GM21447 (cell line): ENCODE results near the gene KIAA0825.

ENCODE experiments used
- ATAC-seq: cut with Tn5 transposase; IDR thresholded peaks from one replicate; pipeline ENCODE4 v1.9.1; 2021; ENCODE audit not compliant: unreplicated experiment

KIAA0825 gene

DNA sequence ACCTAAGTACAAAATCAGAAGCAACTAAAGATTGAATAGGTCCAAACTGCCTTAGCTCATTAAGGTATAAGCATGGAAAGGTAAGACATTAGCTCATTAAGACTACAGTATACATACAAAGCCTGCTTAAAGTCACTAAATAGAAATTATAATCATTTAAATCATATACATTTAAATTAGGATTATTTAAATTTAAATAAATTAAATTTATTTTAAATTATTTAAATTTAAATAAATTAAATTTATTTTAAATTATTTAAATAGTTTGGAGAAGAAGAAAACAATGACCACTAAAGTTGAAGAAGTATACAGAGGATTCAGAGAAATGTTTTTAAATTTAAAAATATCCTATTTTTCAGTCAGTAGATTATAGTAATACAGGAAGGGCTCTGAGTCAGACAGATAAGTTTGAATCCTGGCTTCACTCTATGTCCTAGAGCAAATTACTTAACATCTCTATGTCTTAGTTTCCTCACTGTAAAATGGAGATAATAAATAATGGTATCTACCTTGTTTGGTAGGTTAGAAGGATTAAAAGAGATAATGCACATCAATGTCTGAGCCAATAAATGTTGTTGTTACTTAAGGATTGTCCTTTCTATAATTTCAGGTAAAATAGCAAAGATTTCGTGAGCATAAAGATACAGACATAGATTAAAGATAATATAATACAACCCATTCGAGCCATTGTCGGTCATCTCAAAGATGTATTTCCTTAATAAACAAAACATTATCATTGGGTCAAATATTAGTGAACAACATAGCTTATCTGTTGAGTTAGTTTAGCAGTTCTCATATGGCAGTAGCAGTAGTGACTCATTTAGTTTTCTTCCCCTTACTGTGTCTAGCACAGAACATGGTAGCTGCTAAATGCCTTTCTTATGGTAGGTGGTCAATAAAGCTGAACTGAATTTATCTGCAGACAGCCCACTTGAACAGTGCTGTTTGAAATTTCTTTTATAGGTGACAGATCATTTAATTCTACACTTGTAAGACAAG is 100.6 kb downstream of the KIAA0825 start:
- ATAC-seq: no peak

DNA sequence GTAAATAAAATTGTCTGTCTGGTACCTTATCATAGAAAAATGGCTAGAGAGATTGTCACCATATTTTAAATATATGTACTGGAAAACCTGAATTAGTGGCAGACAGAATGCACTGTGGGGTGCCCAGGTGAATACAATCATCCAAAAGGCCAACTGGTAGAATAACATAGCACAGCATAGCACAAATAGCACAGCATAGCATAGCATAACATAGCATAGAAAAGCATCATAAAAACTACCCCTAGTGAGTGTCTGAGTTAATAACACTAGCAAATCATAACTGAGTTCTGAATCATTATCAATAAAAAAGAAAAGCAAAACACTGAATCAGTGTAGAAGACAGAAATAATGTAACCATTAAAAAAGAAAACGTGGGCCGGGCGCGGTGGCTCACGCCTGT is 102.3 kb downstream of the KIAA0825 start:
- no peak for ATAC-seq

GRCh38 chr5:94508461-94509148 is 109.8 kb downstream of the KIAA0825 start:
- ATAC-seq: no peak

DNA sequence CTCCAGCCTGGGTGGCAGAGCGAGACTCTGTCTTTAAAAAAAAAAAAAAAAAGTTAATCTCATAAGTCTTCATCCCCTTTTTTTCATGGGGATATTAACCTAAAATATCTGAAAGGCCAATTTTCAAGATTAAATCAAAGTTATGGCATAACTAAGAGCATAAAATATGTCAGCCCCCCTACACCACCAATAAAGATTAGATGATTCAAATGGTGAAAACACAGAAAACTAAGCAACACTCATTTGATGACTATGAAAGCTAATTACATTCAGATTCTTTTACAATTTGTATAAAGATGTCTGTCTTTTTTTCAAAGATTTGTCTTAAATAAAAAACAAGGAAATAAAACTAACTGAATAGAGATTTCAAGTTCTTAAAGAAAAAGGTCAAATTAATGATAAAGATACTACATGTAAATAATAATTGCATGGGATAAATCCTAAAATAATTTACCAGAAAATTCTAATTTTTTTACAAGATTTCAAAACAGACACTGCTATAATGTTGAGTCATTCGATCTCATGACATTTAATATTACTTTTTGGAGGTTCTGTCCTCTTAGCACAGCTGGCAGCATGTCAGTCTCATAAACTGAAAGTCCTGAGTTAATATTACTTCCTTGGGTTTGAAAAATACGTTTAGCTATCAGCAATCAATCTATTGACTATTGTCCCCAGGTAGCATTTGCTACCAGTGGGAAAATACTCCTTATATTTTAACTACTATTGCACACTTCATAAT is 112.9 kb downstream of the KIAA0825 start:
- no peak for ATAC-seq

GRCh38 chr5:94503677-94504076 is 114.7 kb downstream of the KIAA0825 start:
- ATAC-seq: no peak

DNA sequence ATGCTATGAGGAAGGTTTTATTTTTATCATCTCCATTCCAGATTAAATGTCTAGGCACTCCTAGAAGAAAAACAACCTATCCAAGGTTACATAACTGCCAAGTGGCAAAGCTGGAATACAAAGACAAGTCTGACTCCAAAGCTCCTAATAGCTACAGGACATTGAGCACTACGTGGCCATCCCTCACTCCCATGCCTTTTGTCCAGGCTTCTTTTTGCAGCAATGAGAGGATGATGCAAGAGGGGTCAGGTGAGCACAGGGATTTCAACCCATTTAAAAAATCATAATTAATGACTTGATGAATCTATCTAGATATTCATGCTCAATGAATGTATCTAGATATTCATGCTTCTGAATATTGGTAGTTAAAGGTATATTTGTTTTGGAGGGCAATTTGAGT is 117.0 kb downstream of the KIAA0825 start:
- ATAC-seq: no peak

GRCh38 chr5:94499806-94500205 is 118.6 kb downstream of the KIAA0825 start:
- ATAC-seq: no peak

- no peak for ATAC-seq
Observed at GRCh38 chr5:94498199-94498598, 120.2 kb downstream of the KIAA0825 start.

GRCh38 chr5:94485067-94485466 is 133.3 kb downstream of the KIAA0825 start:
- ATAC-seq: no peak

- no peak for ATAC-seq
Observed at GRCh38 chr5:94481059-94481458, 137.3 kb downstream of the KIAA0825 start.

DNA sequence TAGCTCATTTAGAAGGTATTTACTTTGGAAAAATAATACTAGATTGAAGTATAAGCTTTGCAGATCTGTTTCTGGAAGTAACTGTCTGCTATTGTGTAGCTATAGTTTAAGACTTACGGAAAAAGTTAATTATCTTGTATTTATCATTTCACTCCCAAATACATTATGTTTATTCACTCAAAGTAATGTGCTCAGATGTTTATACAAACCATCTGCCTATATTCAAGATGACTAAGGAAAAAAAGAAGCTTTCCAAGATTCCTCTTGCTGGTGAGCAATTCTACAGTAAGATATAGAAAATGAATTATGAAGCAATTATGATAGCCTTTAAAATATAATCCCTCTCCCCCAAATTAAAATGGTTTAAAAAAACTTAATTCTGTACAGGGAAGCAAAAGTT is 137.9 kb downstream of the KIAA0825 start:
- ATAC-seq: no peak

DNA sequence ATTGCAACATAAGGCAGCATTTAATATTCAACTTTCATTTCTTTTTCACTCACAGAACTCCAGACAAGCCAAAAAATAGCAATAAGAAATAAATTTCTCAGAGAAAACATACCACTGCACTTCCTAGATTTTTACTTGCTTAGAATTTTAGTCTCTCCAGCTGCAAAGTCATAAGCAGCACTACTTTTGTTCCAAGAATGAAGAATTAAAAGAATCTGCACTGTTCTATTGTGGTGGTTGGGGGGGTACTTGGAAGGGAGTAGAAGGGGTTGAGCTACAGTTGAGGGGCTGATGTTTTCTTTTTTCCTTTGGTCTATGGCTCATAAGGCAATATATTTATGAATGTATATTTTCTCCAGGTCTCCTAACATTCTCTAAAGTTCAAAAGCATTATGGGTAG is 144.5 kb downstream of the KIAA0825 start:
- ATAC-seq: no peak

DNA sequence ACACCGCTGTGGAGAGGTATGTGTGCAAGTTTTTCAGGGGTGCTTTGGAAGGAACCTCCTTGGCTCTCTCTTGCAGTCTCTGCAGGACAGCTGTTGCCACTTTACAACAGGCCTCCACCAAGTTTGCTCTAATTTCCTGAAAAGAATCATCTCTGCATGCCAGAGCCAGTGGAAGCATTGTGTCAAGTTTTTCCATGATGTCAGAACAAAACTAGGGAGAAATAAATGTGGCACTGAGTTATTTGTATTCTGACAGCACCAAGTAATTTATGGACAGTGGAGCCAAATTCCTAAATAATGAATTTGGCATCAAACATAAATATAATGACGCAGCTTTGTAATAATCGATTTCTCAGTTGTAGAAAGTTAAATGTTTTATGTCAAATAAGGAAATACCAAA is 146.9 kb downstream of the KIAA0825 start:
- no peak for ATAC-seq

GRCh38 chr5:94470802-94471201 is 147.6 kb downstream of the KIAA0825 start:
- ATAC-seq: no peak

GRCh38 chr5:94469894-94470329 is 148.5 kb downstream of the KIAA0825 start:
- ATAC-seq: no peak

DNA sequence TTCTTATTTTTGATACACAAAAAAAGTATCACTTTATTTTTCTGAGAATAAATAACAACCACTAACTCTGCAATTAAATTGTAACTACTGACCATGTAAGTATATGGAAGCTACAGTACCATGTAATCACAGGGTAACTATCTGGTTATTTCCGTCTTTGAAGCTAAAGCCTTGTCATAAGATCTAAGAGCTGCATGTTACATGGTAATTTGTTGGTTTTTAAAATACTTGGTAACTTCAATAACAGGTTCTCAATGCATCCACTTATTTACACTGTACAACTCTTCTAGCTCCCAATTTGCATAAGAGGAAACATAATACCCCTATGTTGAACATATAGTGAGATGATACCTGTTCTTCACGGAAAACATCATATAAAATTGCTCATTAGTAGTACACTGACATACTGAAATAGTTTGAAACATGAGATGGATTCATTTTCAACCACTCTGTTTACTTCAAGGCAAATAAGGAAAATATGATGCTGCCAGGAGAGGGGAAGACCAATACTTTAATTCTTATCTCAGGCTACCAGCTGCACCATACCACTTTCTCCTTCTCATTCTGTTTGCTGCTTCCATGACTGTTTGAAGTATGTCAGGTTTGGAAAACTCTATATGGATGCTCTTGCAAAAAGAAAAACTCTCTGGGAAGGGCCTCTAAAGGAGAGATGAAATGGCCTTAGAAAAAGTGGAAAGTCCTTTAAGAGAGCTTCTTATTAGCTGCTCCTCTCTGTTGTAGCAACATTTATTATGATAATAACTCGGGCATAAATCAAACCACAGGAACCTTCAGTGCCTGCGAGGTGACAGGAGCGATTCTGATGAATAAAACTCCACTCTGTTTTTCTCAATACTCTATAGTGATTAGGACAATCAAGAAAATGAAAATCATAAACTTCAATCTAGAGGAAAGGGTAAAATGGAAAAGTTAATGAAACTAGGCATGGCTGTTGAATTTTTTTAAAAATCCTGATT is 150.2 kb downstream of the KIAA0825 start:
- no peak for ATAC-seq

- ATAC-seq: no peak
Observed at GRCh38 chr5:94467346-94467953, 151.0 kb downstream of the KIAA0825 start.

- no peak for ATAC-seq
Observed at GRCh38 chr5:94463739-94464138, 154.7 kb downstream of the KIAA0825 start.

GRCh38 chr5:94461131-94461530 is 157.3 kb downstream of the KIAA0825 start:
- ATAC-seq: no peak

DNA sequence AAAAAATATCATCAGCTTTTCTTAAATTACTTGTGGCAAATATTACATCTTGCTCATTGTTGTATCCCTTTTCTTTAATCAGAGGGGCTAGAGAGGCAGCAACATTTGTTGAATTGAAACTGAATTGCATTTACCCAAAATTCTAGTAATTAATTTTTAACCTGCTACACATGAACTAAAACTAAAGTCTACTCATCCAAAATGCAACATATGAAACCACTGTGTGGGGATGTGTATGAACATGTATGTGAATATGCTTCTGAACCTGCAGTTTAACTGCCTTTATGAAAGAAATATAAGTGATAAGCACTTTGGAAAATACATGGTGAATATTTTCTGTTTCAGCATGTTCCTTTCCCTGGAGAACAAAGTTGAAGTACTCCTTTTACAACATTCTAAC is 158.5 kb downstream of the KIAA0825 start:
- no peak for ATAC-seq
